SHP77 treated with DMSO at 0.1 percent for 48 hours (cell line): ENCODE data around the gene SNRK.
"Not testable (repeated sequence)": the region's sequence is repeated elsewhere in the genome, so short reads cannot be mapped to it uniquely, and the experiment has no call there.

Source experiments
- DNase-seq: peaks from one replicate; lab custom pipeline; 2025; lab: John Stamatoyannopoulos, UW

The SNRK gene

GRCh38 chr3:43346978-43347749 lies 60.8 kb downstream of the SNRK start:
- no peak for DNase-seq

GRCh38 chr3:43347774-43348173 lies 61.4 kb downstream of the SNRK start:
- DNase-seq: no peak

GRCh38 chr3:43348350-43348749 lies 62.0 kb downstream of the SNRK start:
- DNase-seq: no peak

GRCh38 chr3:43348852-43349574 lies 62.7 kb downstream of the SNRK start:
- no peak for DNase-seq

GRCh38 chr3:43349716-43350115 lies 63.4 kb downstream of the SNRK start:
- DNase-seq: no peak

- DNase-seq: no peak
These were observed 67.1 kb downstream of the SNRK start for GRCh38 chr3:43353393-43353792.

- no peak for DNase-seq
These were observed 67.8 kb downstream of the SNRK start for GRCh38 chr3:43353923-43354670.

GRCh38 chr3:43356033-43356432 lies 69.7 kb downstream of the SNRK start:
- not testable (repeated sequence) for DNase-seq

GRCh38 chr3:43361077-43361476 lies 74.7 kb downstream of the SNRK start:
- DNase-seq: no peak

GRCh38 chr3:43362183-43362582 lies 75.8 kb downstream of the SNRK start:
- no peak for DNase-seq

- no peak for DNase-seq
These were observed 76.6 kb downstream of the SNRK start for GRCh38 chr3:43362961-43363360.

GRCh38 chr3:43363621-43364266 lies 77.4 kb downstream of the SNRK start:
- DNase-seq: no peak

GRCh38 chr3:43364494-43364893 lies 78.2 kb downstream of the SNRK start:
- DNase-seq: no peak

GRCh38 chr3:43364926-43365325 lies 78.6 kb downstream of the SNRK start:
- DNase-seq: no peak

GRCh38 chr3:43365601-43366305 lies 79.4 kb downstream of the SNRK start:
- no peak for DNase-seq

GRCh38 chr3:43366481-43366880 lies 80.1 kb downstream of the SNRK start:
- DNase-seq: no peak

GRCh38 chr3:43366885-43367284 lies 80.5 kb downstream of the SNRK start:
- no peak for DNase-seq

- no peak for DNase-seq
These were observed 83.3 kb downstream of the SNRK start for GRCh38 chr3:43369404-43370292.

- DNase-seq: no peak
These were observed 84.1 kb downstream of the SNRK start for GRCh38 chr3:43370293-43370980.

- no peak for DNase-seq
These were observed 85.2 kb downstream of the SNRK start for GRCh38 chr3:43371494-43371893.
